GM23338 (cell line): ENCODE measurements around the gene CDH18. TPM values are rescaled to one million over a fixed set of nuclear protein-coding genes. Genes with fewer than 3 reads are reported as not detected.

Experiments used
- ATAC-seq: fragments of 200-7000 bp; cut with Tn5 transposase; 3 replicates; pipeline ENCODE4 v1.9.1; 2020
- DNase-seq: peaks from one replicate; pipeline ENCODE4 v3.0.0-alpha.2; 2015; ENCODE audit warnings: low spot score
- H2AFZ ChIP-seq: fragments of 200-600 bp; sonication (generic); 2 replicates; pipeline ENCODE4 v1.8.0; 2016; ENCODE audit warnings: antibody characterized with exemption, mild to moderate bottlenecking, moderate library complexity
- H3F3A ChIP-seq: fragments of 200-600 bp; sonication (generic); replicated peaks from 2 replicates; pipeline ENCODE4 v1.8.0; 2017; ENCODE audit warnings: antibody characterized with exemption, mixed run types, low read depth
- H3K27ac ChIP-seq: fragments of 200-600 bp; sonication (generic); 2 replicates; pipeline ENCODE4 v1.6.1; 2016; ENCODE audit warnings: low read depth
- H3K27me3 ChIP-seq: fragments of 200-600 bp; sonication (generic); 2 replicates; pipeline ENCODE4 v1.8.0; 2016; ENCODE audit warnings: mild to moderate bottlenecking, mixed run types, moderate library complexity; ENCODE audit not compliant: insufficient read depth
- H3K36me3 ChIP-seq: fragments of 200-600 bp; sonication (generic); 2 replicates; pipeline ENCODE4 v1.8.0; 2016; ENCODE audit warnings: mild to moderate bottlenecking; ENCODE audit not compliant: insufficient read depth
- H3K4me1 ChIP-seq: fragments of 200-600 bp; sonication (generic); 2 replicates; pipeline ENCODE4 v1.8.0; 2016; ENCODE audit warnings: mild to moderate bottlenecking, moderate library complexity; ENCODE audit not compliant: insufficient read depth
- H3K4me2 ChIP-seq: fragments of 200-600 bp; sonication (generic); 2 replicates; pipeline ENCODE4 v1.7.1; 2017; ENCODE audit warnings: mixed run types
- H3K4me3 ChIP-seq: fragments of 200-600 bp; sonication (generic); 2 replicates; pipeline ENCODE4 v1.6.1; 2016; ENCODE audit warnings: mixed run types
- H3K79me2 ChIP-seq: fragments of 200-600 bp; sonication (generic); replicated peaks from 2 replicates; pipeline ENCODE4 v1.8.0; 2017; ENCODE audit warnings: mild to moderate bottlenecking; ENCODE audit not compliant: insufficient read depth
- H3K9me2 ChIP-seq: fragments of 200-600 bp; sonication (generic); 2 replicates; pipeline ENCODE4 v1.8.0; 2017; ENCODE audit not compliant: insufficient read depth
- H4K20me1 ChIP-seq: fragments of 200-600 bp; sonication (generic); replicated peaks from 2 replicates; pipeline ENCODE4 v1.8.0; 2017; ENCODE audit warnings: mild to moderate bottlenecking; ENCODE audit not compliant: insufficient read depth
- H3K27ac Mint-ChIP-seq: 2 replicates; pipeline ENCODE4 v1.8.0; 2020; ENCODE audit warnings: inconsistent platforms, mild to moderate bottlenecking, moderate library complexity, mixed read lengths
- H3K27me3 Mint-ChIP-seq: 3 replicates; pipeline ENCODE4 v1.8.0; 2022; ENCODE audit warnings: low read depth, mild to moderate bottlenecking, moderate library complexity, mixed read lengths, inconsistent platforms; ENCODE audit not compliant: insufficient read depth, poor library complexity
- H3K36me3 Mint-ChIP-seq: 3 replicates; pipeline ENCODE4 v1.8.0; 2021; ENCODE audit warnings: low read depth, mild to moderate bottlenecking, inconsistent platforms, moderate library complexity, mixed read lengths
- H3K4me1 Mint-ChIP-seq: 3 replicates; pipeline ENCODE4 v1.8.0; 2020; ENCODE audit warnings: mild to moderate bottlenecking, inconsistent platforms, mixed read lengths
- H3K4me3 Mint-ChIP-seq: 3 replicates; pipeline ENCODE4 v1.8.0; 2021; ENCODE audit warnings: moderate library complexity, mild to moderate bottlenecking, inconsistent platforms, mixed read lengths
- H3K9me3 Mint-ChIP-seq: 3 replicates; pipeline ENCODE4 v1.8.0; 2020; ENCODE audit warnings: moderate library complexity, mild to moderate bottlenecking, inconsistent platforms, mixed read lengths
- CTCF ChIP-seq, 2 experiments: fragments of 200-600 bp in 1 of 2; sonication (generic) in 1 of 2; conservative IDR thresholded peaks; 2 replicates each; pipeline versions ENCODE4 v1.5.1 to v1.6.1; 2016 to 2017; ENCODE audit warnings: antibody characterized with exemption in 2 of 2, low read depth in 2 of 2, mild to moderate bottlenecking in 2 of 2, moderate library complexity in 1 of 2
- EZH2phosphoT487 ChIP-seq: fragments of 200-600 bp; sonication (generic); IDR thresholded peaks from one replicate; pipeline ENCODE4 v1.8.1; 2018; ENCODE audit warnings: antibody characterized with exemption; ENCODE audit not compliant: unreplicated experiment
- NANOG ChIP-seq: IDR thresholded peaks from 2 replicates; pipeline ENCODE4 v1.6.1; 2016; ENCODE audit warnings: antibody characterized with exemption, borderline replicate concordance
- POLR2AphosphoS5 ChIP-seq: IDR thresholded peaks from 2 replicates; pipeline ENCODE4 v1.6.1; 2016; ENCODE audit warnings: antibody characterized with exemption, low read depth
- REST ChIP-seq: IDR thresholded peaks from one replicate; pipeline ENCODE4 v1.6.1; 2018; ENCODE audit warnings: antibody characterized with exemption; ENCODE audit not compliant: unreplicated experiment
- ZNF114 ChIP-seq: fragments of 250-450 bp; sonication (Bioruptor Pico); IDR thresholded peaks from 2 replicates; pipeline ENCODE4 v1.5.0; 2020; ENCODE audit warnings: mild to moderate bottlenecking, moderate library complexity
- ZNF331 ChIP-seq: fragments of 250-450 bp; sonication (Bioruptor Pico); IDR thresholded peaks from 2 replicates; pipeline ENCODE4 v1.5.0; 2020; ENCODE audit warnings: low read depth, mild to moderate bottlenecking, moderate library complexity
- polyA plus RNA-seq: library from polyadenylated mRNA; unstranded; fragments of >200 nt; fragmentation: Nextera tagmentation; extraction: Ambion mirVana; gene quantifications from 2 replicates; pipeline ENCODE4 v1.2.1, GENCODE V29; 2016
- total RNA-seq: library from RNA; depleted of rRNA; stranded (reverse); fragments of >200 nt; shearing (Covaris generic); gene quantifications from 2 replicates; pipeline ENCODE4 v1.2.3, GENCODE V29; 2014
- TF ChIP-seq, protein P1 (sequence below): fragments of 250-450 bp; sonication (Bioruptor Pico); IDR thresholded peaks from 2 replicates; pipeline ENCODE4 v1.5.0; 2020; ENCODE audit warnings: mild to moderate bottlenecking, moderate library complexity
- TF ChIP-seq, protein P2 (sequence below): IDR thresholded peaks from 2 replicates; pipeline ENCODE4 v1.6.1; 2016; ENCODE audit warnings: antibody characterized with exemption

Gene CDH18
- total and polyA plus RNA-seq, 2 experiments from 2014 or later, result 1.3 TPM; not detected in 1

GRCh38 chr5:19626211-19626610 is 361.8 kb downstream of the CDH18 start:
- H3K36me3 Mint-ChIP-seq, result no peaks in the 10 kb centered on the region
- Histone ChIP-seq H3K4me1 (no peaks in the 10 kb centered on the region), H2AFZ (0 out of 2 replicates have a peak overlapping the region, but pooled peaks have one; percentile 44), H3K36me3 (no peaks in the 10 kb centered on the region), H3K4me2 (no peak overlapping the region), H3K9me2 (0 out of 2 replicates have a peak, but pooled peaks cover 2% of the 10 kb centered on the region), H3K27ac (no peak overlapping the region), H3F3A (no peaks in the 10 kb centered on the region), H3K27me3 (no peaks in the 10 kb centered on the region), H3K4me3 (no peak overlapping the region), H3K79me2 (no peaks in the 10 kb centered on the region), H4K20me1 (no peaks in the 10 kb centered on the region)
- no peak overlapping the region for H3K27ac Mint-ChIP-seq
- DNase-seq (no peak), ATAC-seq (no peak)
- peaks cover 2% of the 10 kb centered on the region for H3K27me3 Mint-ChIP-seq
- H3K4me3 Mint-ChIP-seq, result no peak overlapping the region
- TF ChIP-seq EZH2phosphoT487 (no peak), POLR2AphosphoS5 (no peak), ZNF331 (CRISPR knock-in tag) (no peak), REST (no peak)
- H3K4me1 Mint-ChIP-seq, result no peaks in the 10 kb centered on the region
- no peaks in the 10 kb centered on the region for H3K9me3 Mint-ChIP-seq

DNA sequence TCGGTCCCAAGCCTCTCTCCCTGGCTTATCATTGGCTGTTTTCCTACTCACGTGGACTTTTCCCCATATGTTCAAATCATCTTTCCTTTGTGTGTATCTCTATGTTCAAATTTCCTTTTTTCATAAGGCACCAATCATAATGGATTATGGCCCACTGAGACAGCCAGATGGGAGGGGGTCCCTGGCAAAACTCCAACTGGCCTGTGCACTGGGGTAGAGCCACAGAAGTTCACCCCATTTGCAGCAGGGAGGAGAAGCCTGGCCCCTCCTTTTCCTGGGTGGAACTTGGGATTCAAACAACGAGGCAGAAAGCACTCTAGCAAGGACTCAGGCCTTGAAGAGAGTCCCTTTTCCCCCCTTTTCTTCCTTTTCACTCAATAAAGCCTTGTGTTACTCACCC is 362.4 kb downstream of the CDH18 start:
- no peak for ATAC-seq
- no peak overlapping the region for H3K4me3 ChIP-seq
- H3K36me3 ChIP-seq, result no peaks in the 10 kb centered on the region
- no peak for DNase-seq
- peak overlapping the region; percentile 44; the same call in 1 of the 2 replicates for H2AFZ ChIP-seq
- H3F3A ChIP-seq, result no peaks in the 10 kb centered on the region
- no peaks in the 10 kb centered on the region for H3K4me1 Mint-ChIP-seq
- no peaks in the 10 kb centered on the region for H3K27me3 ChIP-seq
- no peak overlapping the region for H3K27ac Mint-ChIP-seq
- H3K4me2 ChIP-seq, result no peak overlapping the region
- no peaks in the 10 kb centered on the region for H3K36me3 Mint-ChIP-seq
- H3K27me3 Mint-ChIP-seq, result peaks cover 2% of the 10 kb centered on the region
- H3K4me3 Mint-ChIP-seq, result no peak overlapping the region
- H3K79me2 ChIP-seq, result no peaks in the 10 kb centered on the region
- no peak overlapping the region for H3K27ac ChIP-seq
- no peaks in the 10 kb centered on the region for H3K4me1 ChIP-seq
- 0 out of 2 replicates have a peak, but pooled peaks cover 2% of the 10 kb centered on the region for H3K9me2 ChIP-seq
- no peaks in the 10 kb centered on the region for H4K20me1 ChIP-seq
- no peaks in the 10 kb centered on the region for H3K9me3 Mint-ChIP-seq
- TF ChIP-seq ZNF114 (CRISPR knock-in tag) (no peak), POLR2AphosphoS5 (no peak), ZNF331 (CRISPR knock-in tag) (no peak), CTCF (conservative IDR thresholded peaks at IDR 0.05; ENCODE audit: low read depth in 2 of 2) (no peak), NANOG (no peak)
- TF ChIP-seq, protein P1, sequence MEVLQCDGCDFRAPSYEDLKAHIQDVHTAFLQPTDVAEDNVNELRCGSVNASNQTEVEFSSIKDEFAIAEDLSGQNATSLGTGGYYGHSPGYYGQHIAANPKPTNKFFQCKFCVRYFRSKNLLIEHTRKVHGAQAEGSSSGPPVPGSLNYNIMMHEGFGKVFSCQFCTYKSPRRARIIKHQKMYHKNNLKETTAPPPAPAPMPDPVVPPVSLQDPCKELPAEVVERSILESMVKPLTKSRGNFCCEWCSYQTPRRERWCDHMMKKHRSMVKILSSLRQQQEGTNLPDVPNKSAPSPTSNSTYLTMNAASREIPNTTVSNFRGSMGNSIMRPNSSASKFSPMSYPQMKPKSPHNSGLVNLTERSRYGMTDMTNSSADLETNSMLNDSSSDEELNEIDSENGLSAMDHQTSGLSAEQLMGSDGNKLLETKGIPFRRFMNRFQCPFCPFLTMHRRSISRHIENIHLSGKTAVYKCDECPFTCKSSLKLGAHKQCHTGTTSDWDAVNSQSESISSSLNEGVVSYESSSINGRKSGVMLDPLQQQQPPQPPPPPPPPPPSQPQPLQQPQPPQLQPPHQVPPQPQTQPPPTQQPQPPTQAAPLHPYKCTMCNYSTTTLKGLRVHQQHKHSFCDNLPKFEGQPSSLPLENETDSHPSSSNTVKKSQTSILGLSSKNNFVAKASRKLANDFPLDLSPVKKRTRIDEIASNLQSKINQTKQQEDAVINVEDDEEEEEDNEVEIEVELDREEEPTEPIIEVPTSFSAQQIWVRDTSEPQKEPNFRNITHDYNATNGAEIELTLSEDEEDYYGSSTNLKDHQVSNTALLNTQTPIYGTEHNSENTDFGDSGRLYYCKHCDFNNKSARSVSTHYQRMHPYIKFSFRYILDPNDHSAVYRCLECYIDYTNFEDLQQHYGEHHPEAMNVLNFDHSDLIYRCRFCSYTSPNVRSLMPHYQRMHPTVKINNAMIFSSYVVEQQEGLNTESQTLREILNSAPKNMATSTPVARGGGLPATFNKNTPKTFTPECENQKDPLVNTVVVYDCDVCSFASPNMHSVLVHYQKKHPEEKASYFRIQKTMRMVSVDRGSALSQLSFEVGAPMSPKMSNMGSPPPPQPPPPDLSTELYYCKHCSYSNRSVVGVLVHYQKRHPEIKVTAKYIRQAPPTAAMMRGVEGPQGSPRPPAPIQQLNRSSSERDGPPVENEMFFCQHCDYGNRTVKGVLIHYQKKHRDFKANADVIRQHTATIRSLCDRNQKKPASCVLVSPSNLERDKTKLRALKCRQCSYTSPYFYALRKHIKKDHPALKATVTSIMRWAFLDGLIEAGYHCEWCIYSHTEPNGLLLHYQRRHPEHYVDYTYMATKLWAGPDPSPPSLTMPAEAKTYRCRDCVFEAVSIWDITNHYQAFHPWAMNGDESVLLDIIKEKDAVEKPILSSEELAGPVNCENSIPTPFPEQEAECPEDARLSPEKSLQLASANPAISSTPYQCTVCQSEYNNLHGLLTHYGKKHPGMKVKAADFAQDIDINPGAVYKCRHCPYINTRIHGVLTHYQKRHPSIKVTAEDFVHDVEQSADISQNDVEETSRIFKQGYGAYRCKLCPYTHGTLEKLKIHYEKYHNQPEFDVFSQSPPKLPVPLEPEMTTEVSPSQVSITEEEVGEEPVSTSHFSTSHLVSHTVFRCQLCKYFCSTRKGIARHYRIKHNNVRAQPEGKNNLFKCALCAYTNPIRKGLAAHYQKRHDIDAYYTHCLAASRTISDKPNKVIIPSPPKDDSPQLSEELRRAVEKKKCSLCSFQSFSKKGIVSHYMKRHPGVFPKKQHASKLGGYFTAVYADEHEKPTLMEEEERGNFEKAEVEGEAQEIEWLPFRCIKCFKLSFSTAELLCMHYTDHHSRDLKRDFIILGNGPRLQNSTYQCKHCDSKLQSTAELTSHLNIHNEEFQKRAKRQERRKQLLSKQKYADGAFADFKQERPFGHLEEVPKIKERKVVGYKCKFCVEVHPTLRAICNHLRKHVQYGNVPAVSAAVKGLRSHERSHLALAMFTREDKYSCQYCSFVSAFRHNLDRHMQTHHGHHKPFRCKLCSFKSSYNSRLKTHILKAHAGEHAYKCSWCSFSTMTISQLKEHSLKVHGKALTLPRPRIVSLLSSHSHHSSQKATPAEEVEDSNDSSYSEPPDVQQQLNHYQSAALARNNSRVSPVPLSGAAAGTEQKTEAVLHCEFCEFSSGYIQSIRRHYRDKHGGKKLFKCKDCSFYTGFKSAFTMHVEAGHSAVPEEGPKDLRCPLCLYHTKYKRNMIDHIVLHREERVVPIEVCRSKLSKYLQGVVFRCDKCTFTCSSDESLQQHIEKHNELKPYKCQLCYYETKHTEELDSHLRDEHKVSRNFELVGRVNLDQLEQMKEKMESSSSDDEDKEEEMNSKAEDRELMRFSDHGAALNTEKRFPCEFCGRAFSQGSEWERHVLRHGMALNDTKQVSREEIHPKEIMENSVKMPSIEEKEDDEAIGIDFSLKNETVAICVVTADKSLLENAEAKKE, result no peak
- TF ChIP-seq, protein P2, sequence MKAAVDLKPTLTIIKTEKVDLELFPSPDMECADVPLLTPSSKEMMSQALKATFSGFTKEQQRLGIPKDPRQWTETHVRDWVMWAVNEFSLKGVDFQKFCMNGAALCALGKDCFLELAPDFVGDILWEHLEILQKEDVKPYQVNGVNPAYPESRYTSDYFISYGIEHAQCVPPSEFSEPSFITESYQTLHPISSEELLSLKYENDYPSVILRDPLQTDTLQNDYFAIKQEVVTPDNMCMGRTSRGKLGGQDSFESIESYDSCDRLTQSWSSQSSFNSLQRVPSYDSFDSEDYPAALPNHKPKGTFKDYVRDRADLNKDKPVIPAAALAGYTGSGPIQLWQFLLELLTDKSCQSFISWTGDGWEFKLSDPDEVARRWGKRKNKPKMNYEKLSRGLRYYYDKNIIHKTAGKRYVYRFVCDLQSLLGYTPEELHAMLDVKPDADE, result no peak
